ENCODE results near the gene LCA5L. TPM values are rescaled to one million over a fixed set of nuclear protein-coding genes. Genes with fewer than 3 reads are reported as not detected.
A peak's percentile ranks its signal among the peaks of the same experiment; 100 is the strongest.
"Not testable (repeated sequence)": the region's sequence is repeated elsewhere in the genome, so short reads cannot be mapped to it uniquely, and the experiment has no call there.

Gene LCA5L
- polyA plus RNA-seq, 3 donors, result 3.5 to 9.6 (median 5.0) TPM

GRCh38 chr21:39452207-39452969 lies 6.8 kb upstream of the LCA5L start:
- no peak for DNase-seq

DNA sequence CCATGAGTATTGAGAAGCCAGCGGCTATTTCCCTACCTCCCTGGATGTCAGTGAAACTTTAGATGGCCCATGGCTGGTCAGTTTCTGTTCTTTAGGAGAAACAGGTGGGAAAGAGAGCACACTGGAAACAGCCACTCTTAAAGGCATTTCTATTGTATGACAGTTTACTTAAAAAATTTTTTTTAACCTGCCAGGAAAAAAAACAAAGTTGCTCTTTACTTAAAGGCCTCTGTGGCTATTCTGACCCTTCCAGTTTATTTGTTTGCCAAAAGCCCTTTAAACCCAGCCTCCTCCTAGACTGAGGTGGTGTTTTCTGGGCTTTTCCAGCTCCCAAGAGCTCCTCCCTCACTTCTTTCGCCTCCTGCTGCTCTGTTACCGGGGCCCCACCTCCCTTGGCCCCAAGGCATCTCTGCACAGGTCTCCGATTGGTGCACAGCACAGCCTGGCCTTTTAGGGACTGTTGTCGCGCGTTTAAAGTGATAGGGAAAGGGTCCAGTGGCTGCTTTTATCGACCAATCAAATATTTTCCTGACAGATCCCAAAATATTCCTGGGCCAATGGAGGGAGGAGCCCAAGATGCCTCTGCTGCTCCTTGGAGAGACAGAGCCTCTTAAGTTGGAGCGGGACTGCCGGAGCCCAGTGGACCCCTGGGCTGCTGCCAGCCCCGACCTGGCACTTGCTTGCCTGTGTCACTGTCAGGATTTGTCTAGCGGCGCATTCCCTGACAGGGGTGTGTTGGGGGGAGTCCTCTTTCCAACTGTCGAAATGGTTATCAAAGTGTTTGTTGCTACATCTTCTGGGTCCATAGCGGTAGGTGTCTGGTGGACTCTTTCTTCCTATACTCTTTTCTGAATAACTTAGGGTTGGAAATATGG lies 6.0 kb upstream of the LCA5L start, which contains the start of gene SH3BGR:
Gene SH3BGR (plus strand): TSS at position 639 of the 875 bp plus-strand sequence. CDS start 127 bp downstream, at position 766.
- no peak for DNase-seq

- DNase-seq, result no peak
Measured at GRCh38 chr21:39447264-39447663, 1.7 kb upstream of the LCA5L start.

DNA sequence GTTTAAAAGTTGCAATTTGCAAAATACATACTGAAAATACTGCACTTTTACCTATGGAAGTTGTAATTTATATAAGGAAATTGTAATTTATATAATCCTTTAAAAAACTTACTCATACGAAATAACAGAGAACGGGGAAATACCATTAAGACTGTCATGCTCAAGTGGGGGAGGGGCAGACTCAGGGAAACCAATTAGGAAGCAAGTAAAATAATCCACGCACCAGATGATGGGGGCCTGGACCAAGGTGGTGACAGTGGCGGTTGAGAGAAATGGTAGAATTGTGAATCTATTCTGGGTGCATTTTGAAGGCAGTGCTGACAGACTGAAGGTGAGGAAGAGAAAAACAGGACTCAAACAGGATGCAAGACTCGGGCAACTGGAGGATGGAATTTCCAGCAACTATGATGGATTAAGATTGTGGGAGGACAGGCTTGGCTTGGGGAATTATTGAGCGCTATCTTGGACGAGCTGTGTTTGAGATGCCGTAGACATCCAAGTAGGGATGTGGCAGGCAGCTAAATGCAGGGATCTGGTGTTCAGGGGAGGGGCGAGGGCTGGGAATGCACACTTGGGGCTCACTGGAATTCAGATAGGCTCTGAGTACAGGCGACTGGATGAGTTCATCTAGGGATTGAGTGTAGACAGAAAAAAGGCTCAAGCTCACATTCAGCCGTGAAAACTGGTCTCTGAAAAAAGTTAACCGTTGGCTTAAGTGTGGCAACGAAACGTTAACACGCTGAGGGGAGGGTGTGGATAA lies 977 bp downstream of the LCA5L start:
- no peak for DNase-seq

DNA sequence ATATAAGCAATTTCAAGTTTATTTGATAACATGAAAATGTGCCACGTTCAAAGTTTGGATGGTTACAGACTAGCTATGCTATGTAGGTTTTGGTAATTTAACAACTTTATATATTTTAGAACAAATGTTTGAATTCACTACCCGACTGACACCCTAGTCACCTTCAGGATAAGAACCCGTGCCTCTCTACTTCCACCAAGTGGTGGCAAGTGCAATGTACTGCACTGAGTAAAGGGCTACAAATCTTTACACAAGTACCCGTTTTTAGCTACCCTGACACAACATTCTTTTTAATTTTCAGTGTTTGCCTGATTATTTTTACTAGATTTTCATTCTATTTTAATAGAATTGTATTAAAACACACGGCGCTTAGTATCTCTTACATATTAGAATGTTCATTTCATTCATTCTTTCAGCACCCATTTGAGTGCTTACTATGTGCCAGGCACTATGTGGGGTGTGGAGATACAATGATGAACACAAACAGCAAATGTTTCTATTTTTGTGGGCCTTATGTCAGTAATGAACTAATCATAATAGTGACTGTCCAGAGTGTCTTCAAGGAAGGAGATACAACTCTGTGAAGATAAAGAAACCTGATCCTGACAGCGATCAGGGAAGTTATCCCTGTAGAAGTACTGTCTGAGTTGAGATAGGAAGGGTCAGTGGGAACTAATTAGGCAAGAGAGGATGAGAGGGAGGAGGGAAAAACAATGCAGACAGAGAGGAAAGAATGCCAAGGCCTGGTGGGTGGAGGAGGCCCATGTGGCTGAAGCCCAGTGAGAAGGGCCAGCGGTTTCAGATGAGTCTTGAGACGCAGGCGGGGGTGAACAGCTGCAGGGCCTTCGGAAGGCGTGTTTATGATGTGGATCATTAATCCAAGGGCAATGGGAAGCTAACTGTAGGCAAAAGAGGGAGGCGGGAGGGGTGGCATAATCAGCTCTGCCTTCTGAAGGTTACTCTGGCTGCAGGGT lies 3.8 kb downstream of the LCA5L start:
- DNase-seq, result peak; percentile 44

DNA sequence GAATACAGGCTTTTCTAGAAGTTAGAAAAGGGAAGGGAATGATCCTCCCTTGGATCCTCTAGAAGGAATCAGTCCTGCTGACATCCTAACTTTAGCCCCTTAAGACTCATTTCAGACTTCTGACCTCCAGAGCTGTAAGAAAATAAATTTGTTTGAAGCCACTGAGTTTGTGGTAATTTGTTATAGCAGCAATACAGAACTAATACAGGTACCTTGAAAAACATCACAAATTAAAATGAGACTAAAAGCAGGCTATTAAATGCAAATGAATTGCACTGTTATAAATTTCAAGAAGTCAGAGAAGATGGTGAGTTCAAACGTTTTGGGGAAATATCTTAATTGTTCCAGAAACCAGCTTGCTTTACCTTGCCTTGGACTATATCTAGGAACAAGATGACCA lies 6.3 kb downstream of the LCA5L start:
- DNase-seq, result no peak

- no peak for DNase-seq
Measured at GRCh38 chr21:39434950-39435349, 10.6 kb downstream of the LCA5L start.

DNA sequence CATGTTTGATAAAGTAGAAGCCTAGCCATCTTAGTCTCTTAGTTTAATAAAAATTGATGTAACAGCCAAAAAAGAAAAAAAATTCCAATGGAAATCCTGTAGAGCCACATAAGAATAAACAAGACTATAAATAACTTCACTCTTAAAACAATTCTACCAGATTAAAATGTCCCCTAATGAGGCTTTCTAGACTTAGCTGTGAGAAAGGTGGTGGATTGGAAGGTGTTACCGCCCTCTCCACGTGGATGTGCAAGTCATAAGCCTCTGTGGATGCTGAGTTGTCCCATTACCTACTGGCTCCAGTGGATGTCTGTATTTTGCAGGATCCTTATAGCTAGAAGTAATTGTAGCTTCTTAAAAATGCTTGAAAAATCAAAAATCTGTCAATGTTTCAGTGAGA lies 14.6 kb downstream of the LCA5L start:
- DNase-seq, result no peak

DNA sequence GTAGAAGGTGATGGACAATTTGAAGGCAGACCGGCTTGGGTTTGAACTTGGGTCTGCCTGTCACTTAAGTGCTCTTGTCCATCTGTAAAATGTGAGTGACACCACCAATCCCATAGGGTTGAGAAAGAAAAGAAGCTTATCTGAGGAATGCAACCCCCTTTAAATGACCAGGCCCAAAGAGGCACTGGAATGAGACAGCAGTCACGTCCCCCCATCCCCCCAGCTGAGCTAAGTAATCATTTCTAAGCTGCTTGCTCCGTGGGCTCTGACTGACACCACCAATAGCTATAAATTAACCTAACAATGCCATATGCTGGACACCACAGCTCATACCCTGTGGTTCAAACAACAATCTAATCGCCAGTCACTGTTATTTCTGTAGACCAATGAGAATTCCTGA lies 15.1 kb downstream of the LCA5L start:
- no peak for DNase-seq

DNA sequence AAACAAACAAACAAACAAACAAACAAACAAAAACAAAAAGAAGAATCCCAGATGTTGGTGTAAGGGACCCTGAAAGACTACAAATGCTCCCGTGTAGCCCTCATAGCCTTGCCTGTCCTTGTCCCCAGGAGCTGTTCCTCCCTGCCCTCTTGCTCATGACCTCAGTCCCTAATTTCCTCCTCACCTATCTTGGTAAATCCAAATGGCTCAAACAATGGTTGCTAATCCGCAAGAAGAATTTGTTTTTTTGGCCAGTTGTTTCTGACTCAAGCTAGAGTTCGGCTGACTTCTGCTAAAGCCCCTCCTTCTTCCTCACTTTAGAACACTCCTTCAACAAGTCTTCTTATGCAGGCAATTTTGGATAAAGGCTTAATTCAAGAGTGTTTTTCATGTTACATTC lies 15.6 kb downstream of the LCA5L start:
- DNase-seq, result no peak

DNA sequence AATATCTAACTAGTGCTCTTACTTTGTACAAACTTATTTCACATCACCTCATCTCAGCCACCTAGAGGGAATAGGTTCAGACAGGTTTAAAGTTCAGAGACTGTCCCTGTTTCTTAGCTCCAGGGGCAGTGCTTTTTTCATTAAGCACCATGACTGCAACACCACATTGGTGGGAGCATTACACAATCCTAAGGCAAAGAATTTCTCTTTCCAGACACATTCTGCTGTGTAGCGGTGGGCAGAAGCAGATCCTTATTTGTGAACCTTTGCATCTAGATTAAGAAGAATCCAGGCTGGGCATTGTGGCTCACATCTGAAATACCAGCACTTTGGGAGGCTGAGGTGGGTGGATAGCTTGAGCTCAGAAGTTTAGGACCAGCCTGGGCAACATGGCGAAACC lies 16.1 kb downstream of the LCA5L start:
- DNase-seq, result no peak

- DNase-seq, result no peak
Measured at GRCh38 chr21:39422527-39423241, 22.9 kb downstream of the LCA5L start.

GRCh38 chr21:39419204-39419603 lies 26.4 kb downstream of the LCA5L start:
- DNase-seq, result not testable (repeated sequence)

DNA sequence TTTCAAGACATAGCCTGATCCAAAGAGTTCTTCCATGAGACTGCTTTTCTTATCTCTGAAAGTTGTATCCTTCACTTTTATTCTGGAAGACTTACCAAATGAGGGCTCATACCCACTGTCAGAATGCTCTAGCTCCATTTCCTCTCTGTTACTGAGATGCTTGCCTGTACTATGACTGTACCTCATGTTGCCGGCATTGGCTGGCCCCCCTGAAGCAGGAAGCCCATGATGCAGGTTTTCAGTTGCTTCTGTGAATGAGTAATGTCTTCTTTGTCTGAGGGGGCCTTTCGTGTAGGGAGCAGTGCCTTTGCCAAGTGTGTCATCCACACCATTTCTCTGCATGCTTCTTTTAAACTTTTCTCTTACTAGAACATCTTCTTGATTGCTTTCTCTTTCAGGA lies 39.5 kb downstream of the LCA5L start:
- no peak for DNase-seq

GRCh38 chr21:39400173-39400572 lies 45.4 kb downstream of the LCA5L start:
- no peak for DNase-seq

- no peak for DNase-seq
Measured at GRCh38 chr21:39397646-39398385, 47.8 kb downstream of the LCA5L start.

DNA sequence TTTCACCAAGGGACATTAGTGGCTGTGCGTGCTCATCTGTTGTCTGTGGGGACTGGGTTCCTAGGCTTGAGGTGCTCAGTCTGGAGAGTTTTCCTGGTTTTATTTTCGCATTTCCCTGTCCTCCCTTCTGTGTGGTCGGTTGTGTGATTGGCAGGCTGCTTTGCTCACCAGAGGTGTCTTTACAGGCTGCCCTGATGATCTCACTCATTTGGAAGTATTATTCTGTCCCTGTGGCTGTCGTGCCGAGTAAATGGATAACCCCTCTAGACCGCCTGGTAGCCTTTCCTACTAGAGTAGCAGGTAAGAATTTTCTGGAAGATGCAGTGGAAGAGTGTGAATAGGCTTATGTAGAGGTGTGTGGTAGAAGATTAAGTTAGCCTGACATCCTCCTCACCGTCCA lies 52.6 kb downstream of the LCA5L start:
- DNase-seq, result no peak

DNA sequence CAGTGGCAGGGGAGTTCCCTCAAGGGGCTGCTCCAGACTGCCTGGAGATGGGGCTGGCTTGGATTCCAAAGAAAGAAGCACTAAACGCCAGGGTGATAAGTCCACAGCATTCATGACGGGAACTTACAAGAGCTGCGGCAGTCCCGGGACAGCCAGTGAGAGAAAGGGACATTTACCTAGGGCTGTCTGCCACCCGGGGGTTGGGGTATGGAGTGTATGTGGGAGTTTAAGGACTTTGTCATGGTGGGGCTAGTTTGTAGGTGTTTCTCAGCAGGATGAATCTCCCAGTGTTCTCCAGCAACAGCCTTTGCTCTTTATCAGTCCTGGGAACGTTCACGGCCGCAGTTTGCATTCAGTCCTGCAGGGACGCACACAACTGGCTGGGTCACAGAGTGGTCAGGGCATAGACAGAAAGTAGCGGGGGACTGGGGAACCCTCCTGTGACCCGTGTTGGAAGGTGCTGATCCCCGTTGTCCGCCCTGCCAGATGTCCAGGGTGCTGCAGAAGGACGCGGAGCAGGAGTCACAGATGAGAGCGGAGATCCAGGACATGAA lies 55.3 kb downstream of the LCA5L start:
- DNase-seq, result no peak

- no peak for DNase-seq
Measured at GRCh38 chr21:39388811-39389155, 56.8 kb downstream of the LCA5L start.

All from renal pelvis (tissue), 4 donors.